B cell (primary cell): Measurements from ENCODE around the gene FIZ1. TPM values are rescaled to one million over a fixed set of nuclear protein-coding genes. Genes with fewer than 3 reads are reported as not detected.

Experiments used
- ATAC-seq: fragments of 200-7000 bp; cut with Tn5 transposase; one replicate; pipeline ENCODE4 v1.10.0; 2021; ENCODE audit warnings: low read depth, mild to moderate bottlenecking, moderate number of reproducible peaks, moderate library complexity
- CTCF ChIA-PET: fragments of 350-600 bp; sonication (Branson Sonifier 250); formaldehyde crosslinking; loops from one replicate; lab custom pipeline; 2021; ENCODE audit warnings: antibody characterized with exemption, inconsistent platforms; lab: Charles Lee
- POLR2A ChIA-PET: fragments of 350-600 bp; sonication (Branson Sonifier 250); formaldehyde crosslinking; loops from one replicate; lab custom pipeline; 2021; ENCODE audit warnings: antibody characterized with exemption; lab: Charles Lee
- DNase-seq: peaks from one replicate; pipeline ENCODE4 v3.0.0; 2013
- H2AFZ ChIP-seq: 2 replicates; pipeline ENCODE4 v1.6.1; 2012; ENCODE audit warnings: mild to moderate bottlenecking, low read depth, low read length; ENCODE audit not compliant: insufficient read depth, poor library complexity, severe bottlenecking
- H3K27ac ChIP-seq, 2 donors: 1 replicate in 1 of 2; 2 replicates in 1 of 2; pipeline ENCODE4 v1.5.1; 2012 to 2013; ENCODE audit warnings: low read length in 2 of 2, mild to moderate bottlenecking in 2 of 2, moderate library complexity in 1 of 2
- H3K27me3 ChIP-seq, 4 experiments: fragments of 200-600 bp in 1 of 4; sonication (generic) in 1 of 4; replicated peaks in 1 of 4; 1 replicate in 2 of 4; 2 replicates in 2 of 4; pipeline versions ENCODE4 v1.6.1 to v1.7.0; 2013 to 2016; ENCODE audit warnings: low read length in 3 of 4, mild to moderate bottlenecking in 2 of 4, mixed read lengths in 1 of 4, moderate library complexity in 1 of 4; ENCODE audit not compliant: insufficient read depth in 4 of 4, control insufficient read depth in 3 of 4; ENCODE audit errors: control extremely low read depth in 1 of 4
- H3K36me3 ChIP-seq, 2 experiments: replicated peaks in 1 of 2; 1 replicate in 1 of 2; 2 replicates in 1 of 2; pipeline versions ENCODE4 v1.6.1 to v1.7.1; 2013; ENCODE audit warnings: low read length in 1 of 2; ENCODE audit not compliant: insufficient read depth in 2 of 2, control insufficient read depth in 1 of 2; ENCODE audit errors: control extremely low read depth in 1 of 2, extremely low read depth in 1 of 2
- H3K4me1 ChIP-seq, 2 donors: fragments of 200-600 bp in 1 of 2; sonication (generic) in 1 of 2; 1 replicate in 1 of 2; 2 replicates in 1 of 2; pipeline versions ENCODE4 v1.5.1 to v1.6.1; 2013 to 2017; ENCODE audit warnings: low read length in 2 of 2; ENCODE audit not compliant: control insufficient read depth in 2 of 2, insufficient read depth in 2 of 2
- H3K4me2 ChIP-seq: replicated peaks from 2 replicates; pipeline ENCODE3; 2012; ENCODE audit warnings: mild to moderate bottlenecking, low read depth, low read length; ENCODE audit not compliant: poor library complexity, severe bottlenecking
- H3K4me3 ChIP-seq, 5 experiments: fragments of 200-600 bp in 1 of 5; sonication (generic) in 1 of 5; 1 replicate in 3 of 5; 2 replicates in 2 of 5; pipeline versions ENCODE4 v1.5.1 to v1.7.0; 2011 to 2016; ENCODE audit warnings: low read length in 4 of 5, mild to moderate bottlenecking in 4 of 5, low read depth in 2 of 5, control low read depth in 1 of 5, moderate library complexity in 1 of 5; ENCODE audit not compliant: insufficient read depth in 1 of 5; ENCODE audit errors: control extremely low read depth in 1 of 5, extremely low read depth in 1 of 5
- H3K79me2 ChIP-seq: fragments of 200-600 bp; sonication (generic); one replicate; pipeline ENCODE4 v1.6.0; 2016; ENCODE audit warnings: low read length; ENCODE audit not compliant: control insufficient read depth, insufficient read depth
- H3K9ac ChIP-seq: fragments of 200-600 bp; sonication (generic); 2 replicates; pipeline ENCODE4 v1.6.1; 2017; ENCODE audit warnings: mild to moderate bottlenecking, low read length, moderate library complexity
- H3K9me3 ChIP-seq, 3 donors: one replicate each; pipeline versions ENCODE4 v1.6.1 to v1.7.1; 2013; ENCODE audit warnings: low read length in 2 of 3; ENCODE audit not compliant: control insufficient read depth in 2 of 3, insufficient read depth in 1 of 3; ENCODE audit errors: control extremely low read depth in 1 of 3
- H4K20me1 ChIP-seq: 2 replicates; pipeline ENCODE4 v1.6.0; 2012; ENCODE audit warnings: mild to moderate bottlenecking, low read length; ENCODE audit not compliant: insufficient read depth, control insufficient read depth, poor library complexity, severe bottlenecking
- H3K27ac Mint-ChIP-seq: one replicate; pipeline ENCODE4 v1.8.0; 2021; ENCODE audit warnings: mixed read lengths
- H3K27me3 Mint-ChIP-seq: one replicate; pipeline ENCODE4 v1.8.0; 2021; ENCODE audit warnings: mixed read lengths
- H3K4me1 Mint-ChIP-seq: one replicate; pipeline ENCODE4 v1.8.0; 2021; ENCODE audit warnings: mixed read lengths
- H3K4me3 Mint-ChIP-seq: one replicate; pipeline ENCODE4 v1.8.0; 2021; ENCODE audit warnings: mixed read lengths
- H3K9me3 Mint-ChIP-seq: one replicate; pipeline ENCODE4 v1.8.0; 2022; ENCODE audit warnings: mixed read lengths; ENCODE audit not compliant: insufficient read depth
- CTCF ChIP-seq: fragments of 200-600 bp; IDR thresholded peaks from one replicate; pipeline ENCODE4 v1.8.0; 2022; ENCODE audit warnings: antibody characterized with exemption, mild to moderate bottlenecking
- EZH2 ChIP-seq: IDR thresholded peaks from 2 replicates; pipeline ENCODE4 v1.6.1; 2012; ENCODE audit warnings: borderline replicate concordance, low read depth, mild to moderate bottlenecking, moderate library complexity, low read length; ENCODE audit not compliant: insufficient read depth, poor library complexity, severe bottlenecking
- WGBS: methylation state at CpG from one replicate; pipeline ENCODE4 v1.1.5; 2013; ENCODE audit warnings: missing lambda C conversion rate; ENCODE audit not compliant: insufficient coverage; 5-methylcytosine and 5-hydroxymethylcytosine counted together
- intact Hi-C: fragments of 100-400 bp; cut with micrococcal nuclease; formaldehyde crosslinking; loops from one replicate; pipeline ENCODE4 v1.10.0; 2022
- polyA plus RNA-seq: library from polyadenylated mRNA; depleted of rRNA; stranded (reverse); fragments of >200 nt; gene quantifications from 2 replicates; pipeline ENCODE4 v1.2.3, GENCODE V29; 2012
- total RNA-seq, 2 donors: library from RNA; stranded (reverse); fragments of 120-200 nt in 1 of 2; gene quantifications; 1 replicate in 1 of 2; 2 replicates in 1 of 2; pipeline versions ENCODE4 v1.2.3 to v1.2.4, GENCODE V29; 2013 to 2022

Gene FIZ1
- total and polyA plus RNA-seq, 2 donors (not counting 1 experiment from before 2014, with no cell fraction given) = 8.0 to 26.4 TPM

- intact Hi-C loops = loop anchor here (2.0 kb wide), 1 partner anchor 19 kb away; the partner anchor contains the start of gene ZNF865
- ATAC-seq = peak; percentile 57
- peak overlapping the region in 4 of 5 experiments; percentile 36 to 68 (median 48) for H3K4me3 ChIP-seq
These were observed 13.5 kb downstream of the FIZ1 start for GRCh38 chr19:55585658-55586339.

More at GRCh38 chr19:55585658-55586339, 13.5 kb downstream of the FIZ1 start:
- TF ChIP-seq CTCF = no peak
- TF ChIP-seq EZH2 = no peak
- Histone ChIP-seq H3K9me3 (no peaks in the 10 kb centered on the region), H4K20me1 (no peaks in the 10 kb centered on the region), H3K9ac (peak overlapping the region; percentile 63), H3K79me2 (no peaks in the 10 kb centered on the region), H3K4me2 (peak overlapping the region; percentile 79), H3K4me1 (peaks cover 35 to 38% of the 10 kb centered on the region in 2 donors), H3K27ac (peak overlapping the region in 1 of 2 donors; percentile 36), H2AFZ (peak overlapping the region; percentile 92), H3K27me3 (no peaks in the 10 kb centered on the region), H3K36me3 (no peaks in the 10 kb centered on the region)
- DNase-seq = peak; percentile 56
- Mint-ChIP-seq H3K4me1 (peaks cover 39% of the 10 kb centered on the region), H3K27me3 (no peaks in the 10 kb centered on the region), H3K27ac (peak overlapping the region; percentile 70), H3K4me3 (peak overlapping the region; percentile 78), H3K9me3 (no peaks in the 10 kb centered on the region)
- WGBS = 2% methylated on average over 29 of the region's 36 CpGs
- POLR2A ChIA-PET = interaction anchor here (0.6 to 0.7 kb wide), 3 partner anchors 20 to 1393 kb away, joined by 3 to 5 read pairs (median 3); no protein-coding TSS in a partner anchor
- CTCF ChIA-PET = interaction anchor here (0.6 to 2.2 kb wide), 2 partner anchors 21 to 60 kb away, joined by 3 to 8 read pairs; no protein-coding TSS in a partner anchor
